Stimulated activated CD8-positive, alpha-beta memory T cell treated with anti-CD3 and anti-CD28 coated beads, Interleukin-12 subunit alpha, Interleukin-12 subunit beta, amount 100 ng/mL, for 24 hours (primary cell): ENCODE data around the gene GNAS-AS1.
"Not testable (repeated sequence)": the region's sequence is repeated elsewhere in the genome, so short reads cannot be mapped to it uniquely, and the experiment has no call there.

Experiments
- DNase-seq: peaks from one replicate; pipeline ENCODE4 v3.0.0-alpha.2; 2020; ENCODE audit errors: extremely low read depth

The GNAS-AS1 gene

GRCh38 chr20:58835231-58835630, 15.5 kb downstream of the GNAS-AS1 start:
- DNase-seq: no peak

GRCh38 chr20:58833921-58834320, 16.8 kb downstream of the GNAS-AS1 start:
- DNase-seq: no peak

GRCh38 chr20:58832457-58832856, 18.2 kb downstream of the GNAS-AS1 start:
- no peak for DNase-seq

- DNase-seq: no peak
These were observed 21.2 kb downstream of the GNAS-AS1 start for GRCh38 chr20:58829531-58829941.

- not testable (repeated sequence) for DNase-seq
These were observed 21.9 kb downstream of the GNAS-AS1 start for GRCh38 chr20:58828804-58829203.

- DNase-seq: no peak
These were observed 22.6 kb downstream of the GNAS-AS1 start for GRCh38 chr20:58828136-58828535.

GRCh38 chr20:58826271-58826670, 24.4 kb downstream of the GNAS-AS1 start:
- no peak for DNase-seq

- DNase-seq: no peak
These were observed 25.3 kb downstream of the GNAS-AS1 start for GRCh38 chr20:58825450-58825849.

GRCh38 chr20:58824843-58825242, 25.9 kb downstream of the GNAS-AS1 start:
- no peak for DNase-seq

GRCh38 chr20:58822748-58823730, 27.7 kb downstream of the GNAS-AS1 start:
- no peak for DNase-seq

GRCh38 chr20:58822149-58822548, 28.6 kb downstream of the GNAS-AS1 start:
- DNase-seq: no peak

- not testable (repeated sequence) for DNase-seq
These were observed 30.2 kb downstream of the GNAS-AS1 start for GRCh38 chr20:58820515-58820914.

- no peak for DNase-seq
These were observed 30.8 kb downstream of the GNAS-AS1 start for GRCh38 chr20:58819921-58820320.

GRCh38 chr20:58818586-58819285, 32.0 kb downstream of the GNAS-AS1 start:
- DNase-seq: peak; percentile 39

GRCh38 chr20:58817748-58818147, 33.0 kb downstream of the GNAS-AS1 start:
- no peak for DNase-seq

GRCh38 chr20:58816957-58817651, 33.6 kb downstream of the GNAS-AS1 start:
- DNase-seq: no peak

- DNase-seq: no peak
These were observed 34.7 kb downstream of the GNAS-AS1 start for GRCh38 chr20:58816051-58816450.

GRCh38 chr20:58815448-58815847, 35.3 kb downstream of the GNAS-AS1 start:
- no peak for DNase-seq

- no peak for DNase-seq
These were observed 37.3 kb downstream of the GNAS-AS1 start for GRCh38 chr20:58813369-58813768.

GRCh38 chr20:58811334-58811733, 39.4 kb downstream of the GNAS-AS1 start:
- DNase-seq: no peak

- no peak for DNase-seq
These were observed 39.8 kb downstream of the GNAS-AS1 start for GRCh38 chr20:58810879-58811250.
